Tibial artery (tissue), 4 donors: ENCODE data around the gene ALDH4A1.
"Not testable (repeated sequence)": the region's sequence is repeated elsewhere in the genome, so short reads cannot be mapped to it uniquely, and the experiment has no call there.

ENCODE experiments used
- DNase-seq, 2 donors: peaks; one replicate each; pipeline ENCODE4 v3.0.0-alpha.2; 2019
- H3K27ac ChIP-seq, 2 donors: fragments of 200-600 bp; sonication (generic) in 1 of 2; 1 replicate in 1 of 2; 2 replicates in 1 of 2; pipeline ENCODE4 v1.5.1; 2018 to 2019; ENCODE audit warnings: mild to moderate bottlenecking in 1 of 2
- H3K27me3 ChIP-seq, 2 donors: fragments of 200-600 bp; sonication (generic) in 1 of 2; one replicate each; pipeline versions ENCODE4 v1.5.1 to v1.6.0; 2016 to 2019
- H3K36me3 ChIP-seq, 3 donors: fragments of 200-600 bp; sonication (generic) in 2 of 3; one replicate each; pipeline ENCODE4 v1.5.1; 2016 to 2019; ENCODE audit warnings: mild to moderate bottlenecking in 2 of 3
- H3K4me1 ChIP-seq, 4 donors: fragments of 200-600 bp; sonication (generic) in 2 of 4; 1 replicate in 3 of 4; 2 replicates in 1 of 4; pipeline ENCODE4 v1.5.1; 2016 to 2019
- H3K4me3 ChIP-seq, 2 donors: fragments of 200-600 bp; sonication (generic) in 1 of 2; 1 replicate in 1 of 2; 2 replicates in 1 of 2; pipeline ENCODE4 v1.5.1; 2018 to 2019; ENCODE audit warnings: mild to moderate bottlenecking in 2 of 2
- H3K9me3 ChIP-seq, 3 donors: fragments of 200-600 bp; sonication (generic) in 1 of 3; one replicate each; pipeline ENCODE4 v1.5.1; 2016 to 2019
- intact Hi-C: fragments of 100-400 bp; cut with DNase I; formaldehyde crosslinking; loops from one replicate; pipeline ENCODE4 v1.15.0; 2023; ENCODE audit warnings: low total_unique reads
- TF ChIP-seq, protein P1 (sequence below), 2 experiments: fragments of 200-600 bp in 1 of 2; fragments of 450-650 bp in 1 of 2; IDR thresholded peaks; one replicate each; pipeline ENCODE4 v1.5.1; 2017 to 2019; ENCODE audit warnings: antibody characterized with exemption in 2 of 2, mild to moderate bottlenecking in 1 of 2, moderate library complexity in 1 of 2

The ALDH4A1 gene

DNA sequence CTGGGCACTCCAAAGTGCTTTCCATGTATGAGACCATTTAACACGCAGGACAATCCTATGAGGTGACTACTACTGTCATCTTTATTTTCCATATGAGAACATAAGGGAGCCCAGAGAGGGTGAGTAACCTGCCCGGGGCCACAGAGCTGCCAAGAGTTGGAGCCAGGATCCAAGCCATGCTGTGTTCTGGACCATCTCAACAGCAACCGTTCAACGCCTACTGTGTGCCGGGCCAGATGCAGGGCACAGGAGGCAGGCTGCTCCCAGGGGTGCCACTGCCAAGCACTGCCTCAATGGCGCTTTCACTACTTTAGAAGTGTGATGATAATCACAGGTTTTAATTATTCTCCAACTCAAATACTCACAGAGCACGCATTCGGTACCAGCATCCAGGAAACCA, 3.8 kb downstream of the ALDH4A1 start:
- no peak overlapping the region for H3K27ac ChIP-seq
- no peaks in the 10 kb centered on the region for H3K27me3 ChIP-seq
- no peak overlapping the region for H3K4me3 ChIP-seq
- H3K4me1 ChIP-seq = peaks cover 0 to 24% (median 18%) of the 10 kb centered on the region in 4 donors
- no peak for DNase-seq
- TF ChIP-seq, protein P1, sequence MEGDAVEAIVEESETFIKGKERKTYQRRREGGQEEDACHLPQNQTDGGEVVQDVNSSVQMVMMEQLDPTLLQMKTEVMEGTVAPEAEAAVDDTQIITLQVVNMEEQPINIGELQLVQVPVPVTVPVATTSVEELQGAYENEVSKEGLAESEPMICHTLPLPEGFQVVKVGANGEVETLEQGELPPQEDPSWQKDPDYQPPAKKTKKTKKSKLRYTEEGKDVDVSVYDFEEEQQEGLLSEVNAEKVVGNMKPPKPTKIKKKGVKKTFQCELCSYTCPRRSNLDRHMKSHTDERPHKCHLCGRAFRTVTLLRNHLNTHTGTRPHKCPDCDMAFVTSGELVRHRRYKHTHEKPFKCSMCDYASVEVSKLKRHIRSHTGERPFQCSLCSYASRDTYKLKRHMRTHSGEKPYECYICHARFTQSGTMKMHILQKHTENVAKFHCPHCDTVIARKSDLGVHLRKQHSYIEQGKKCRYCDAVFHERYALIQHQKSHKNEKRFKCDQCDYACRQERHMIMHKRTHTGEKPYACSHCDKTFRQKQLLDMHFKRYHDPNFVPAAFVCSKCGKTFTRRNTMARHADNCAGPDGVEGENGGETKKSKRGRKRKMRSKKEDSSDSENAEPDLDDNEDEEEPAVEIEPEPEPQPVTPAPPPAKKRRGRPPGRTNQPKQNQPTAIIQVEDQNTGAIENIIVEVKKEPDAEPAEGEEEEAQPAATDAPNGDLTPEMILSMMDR (IDR thresholded peaks at IDR 0.05) = no peak
- peaks cover 0 to 12% (median 0%) of the 10 kb centered on the region in 3 donors for H3K36me3 ChIP-seq
- no peaks in the 10 kb centered on the region for H3K9me3 ChIP-seq
- intact Hi-C loops = no loop called here

DNA sequence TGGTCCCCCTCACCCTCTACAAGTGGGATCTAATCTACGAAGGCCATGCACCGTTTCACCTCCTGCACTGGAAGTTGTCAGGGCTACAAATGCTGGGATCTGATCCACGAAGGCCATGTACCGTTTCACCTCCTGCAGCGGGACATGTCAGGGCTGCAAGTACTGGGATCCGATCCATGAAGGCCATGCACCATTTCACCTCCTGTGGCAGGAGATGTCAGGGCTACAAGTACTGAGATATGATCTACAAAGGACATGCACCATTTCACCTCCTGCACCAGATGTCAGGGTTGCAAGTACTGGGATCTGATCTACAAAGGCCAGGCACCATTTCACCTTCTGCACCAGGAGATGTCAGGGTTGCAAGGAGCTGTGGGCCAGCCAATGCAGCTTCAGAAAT, 7.0 kb downstream of the ALDH4A1 start:
- H3K9me3 ChIP-seq = no peaks in the 10 kb centered on the region
- H3K27ac ChIP-seq = no peak overlapping the region
- H3K4me3 ChIP-seq = no peak overlapping the region
- intact Hi-C loops = no loop called here
- no peaks in the 10 kb centered on the region for H3K27me3 ChIP-seq
- H3K4me1 ChIP-seq = peaks cover 0 to 22% (median 17%) of the 10 kb centered on the region in 4 donors
- peaks cover 0 to 12% (median 0%) of the 10 kb centered on the region in 3 donors for H3K36me3 ChIP-seq
- TF ChIP-seq, protein P1 (IDR thresholded peaks at IDR 0.05) = no peak
- DNase-seq = no peak

DNA sequence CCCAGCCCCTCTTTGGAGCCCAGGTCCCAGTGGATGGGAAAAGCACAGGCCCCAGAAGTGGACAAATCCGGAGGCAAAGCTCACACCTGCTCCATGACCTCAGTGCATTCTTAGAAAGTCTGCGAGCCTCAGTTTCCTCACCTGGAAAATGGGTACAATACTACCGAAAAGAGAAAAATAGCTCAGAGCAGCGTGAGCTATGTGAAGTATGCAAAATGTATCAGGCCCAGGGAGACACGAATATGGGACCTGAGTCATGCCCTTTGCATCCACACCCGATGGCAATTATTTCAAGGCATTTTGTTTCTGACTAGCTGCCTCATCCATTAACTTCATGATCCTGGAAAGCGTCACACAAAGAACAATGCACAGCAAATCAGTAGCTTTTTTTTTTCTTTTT, 9.2 kb downstream of the ALDH4A1 start:
- intact Hi-C loops = no loop called here
- peaks cover 0 to 27% (median 20%) of the 10 kb centered on the region in 4 donors for H3K4me1 ChIP-seq
- no peak for DNase-seq
- no peak overlapping the region for H3K27ac ChIP-seq
- peaks cover 0 to 19% (median 6%) of the 10 kb centered on the region in 3 donors for H3K36me3 ChIP-seq
- no peaks in the 10 kb centered on the region for H3K9me3 ChIP-seq
- no peaks in the 10 kb centered on the region for H3K27me3 ChIP-seq
- TF ChIP-seq, protein P1 (IDR thresholded peaks at IDR 0.05) = no peak
- H3K4me3 ChIP-seq = no peak overlapping the region

DNA sequence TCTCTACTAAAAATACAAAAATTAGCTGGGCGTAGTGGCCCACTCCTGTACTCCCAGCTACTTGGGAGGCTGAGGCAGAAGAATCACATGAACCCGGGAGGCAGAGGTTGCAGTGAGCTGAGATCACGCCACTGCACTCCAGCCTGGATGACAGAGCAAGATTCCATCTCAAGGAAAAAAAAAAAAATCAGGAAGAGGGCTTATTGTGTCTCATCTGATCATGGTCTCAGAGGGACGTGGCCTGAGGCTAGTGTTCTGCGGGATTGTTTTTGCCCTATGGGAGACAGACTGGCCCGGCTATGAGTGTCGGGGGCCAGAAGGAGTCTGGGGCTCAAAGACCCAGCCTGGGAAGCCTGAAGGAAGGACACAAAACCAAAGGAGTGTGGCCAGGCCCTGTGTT, 10.5 kb downstream of the ALDH4A1 start:
- peak overlapping the region in 1 of 2 donors; percentile 71 for H3K27ac ChIP-seq
- H3K27me3 ChIP-seq, DNase-seq, H3K9me3 ChIP-seq, H3K4me3 ChIP-seq, intact Hi-C loops: not testable (repeated sequence)
- H3K4me1 ChIP-seq = peaks cover 0 to 27% (median 20%) of the 10 kb centered on the region in 4 donors
- H3K36me3 ChIP-seq = peaks cover 0 to 15% (median 6%) of the 10 kb centered on the region in 3 donors

DNA sequence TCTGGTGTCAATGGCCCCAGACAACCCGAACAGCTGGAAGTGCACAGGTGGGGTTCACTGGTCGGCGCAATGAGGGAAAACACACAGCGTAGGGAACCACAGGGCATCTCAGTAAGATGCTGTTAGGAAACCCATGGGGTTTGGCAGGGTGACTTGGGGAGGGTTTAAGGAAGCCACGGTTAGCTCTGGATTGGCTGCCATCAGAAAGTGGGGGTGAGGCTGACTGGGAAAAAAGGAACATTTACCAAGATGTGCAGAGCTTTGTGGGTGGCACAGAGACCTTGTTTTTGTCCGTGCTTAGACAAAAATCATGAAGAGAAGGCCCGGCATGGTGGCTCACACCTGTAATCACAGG, 11.0 kb downstream of the ALDH4A1 start:
- peaks cover 0 to 27% (median 20%) of the 10 kb centered on the region in 4 donors for H3K4me1 ChIP-seq
- no peaks in the 10 kb centered on the region for H3K9me3 ChIP-seq
- peak overlapping the region; percentile 56 to 71 for H3K27ac ChIP-seq
- H3K4me3 ChIP-seq = no peak overlapping the region
- intact Hi-C loops = no loop called here
- no peak for DNase-seq
- peaks cover 0 to 14% (median 6%) of the 10 kb centered on the region in 3 donors for H3K36me3 ChIP-seq
- TF ChIP-seq, protein P1 (IDR thresholded peaks at IDR 0.05) = no peak
- no peaks in the 10 kb centered on the region for H3K27me3 ChIP-seq

DNA sequence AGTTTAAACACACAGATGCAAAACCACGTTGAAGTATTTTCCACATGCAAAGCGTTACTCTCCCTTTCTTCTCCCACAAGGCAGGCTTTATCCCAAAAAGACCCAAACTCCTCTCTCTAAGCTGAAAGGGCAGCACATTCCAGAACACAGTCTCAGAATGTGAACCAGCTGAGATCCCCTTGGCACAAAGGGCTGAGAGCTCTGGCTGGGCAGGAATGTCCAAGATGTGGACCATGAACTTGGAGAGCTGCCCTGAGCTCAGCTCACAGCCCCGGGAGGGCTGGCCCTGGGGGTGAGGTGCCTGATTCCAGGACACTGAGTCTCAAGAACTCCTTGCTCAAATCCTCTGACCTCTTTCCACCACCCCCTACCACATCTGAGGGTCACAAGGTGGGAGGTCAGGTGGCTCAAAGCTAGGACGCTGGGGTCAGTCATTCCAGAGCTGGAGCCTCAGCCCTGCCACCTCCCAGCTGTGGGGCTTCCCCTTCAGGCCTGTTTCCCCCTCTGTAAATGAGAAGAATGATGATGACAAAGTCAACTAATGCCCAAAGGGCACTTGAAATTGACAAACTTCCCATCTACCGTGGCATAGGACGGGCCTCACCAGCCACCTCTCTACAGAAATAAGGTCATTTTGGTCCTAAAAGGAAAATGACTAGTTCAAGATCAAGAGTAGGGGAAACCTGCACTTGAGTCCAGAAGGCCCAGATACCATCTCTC, 11.5 kb downstream of the ALDH4A1 start:
- DNase-seq = peak; percentile 45 to 85
- Histone ChIP-seq H3K4me1 (peaks cover 0 to 27% (median 20%) of the 10 kb centered on the region in 4 donors), H3K36me3 (peaks cover 0 to 14% (median 6%) of the 10 kb centered on the region in 3 donors), H3K4me3 (no peak overlapping the region), H3K27me3 (no peaks in the 10 kb centered on the region), H3K9me3 (no peaks in the 10 kb centered on the region), H3K27ac (peak overlapping the region; percentile 56 to 71)
- TF ChIP-seq, protein P1 (IDR thresholded peaks at IDR 0.05) = no peak
- intact Hi-C loops = no loop called here
